ENCODE results near the gene IL20.

- TF ChIP-seq, protein P1, sequence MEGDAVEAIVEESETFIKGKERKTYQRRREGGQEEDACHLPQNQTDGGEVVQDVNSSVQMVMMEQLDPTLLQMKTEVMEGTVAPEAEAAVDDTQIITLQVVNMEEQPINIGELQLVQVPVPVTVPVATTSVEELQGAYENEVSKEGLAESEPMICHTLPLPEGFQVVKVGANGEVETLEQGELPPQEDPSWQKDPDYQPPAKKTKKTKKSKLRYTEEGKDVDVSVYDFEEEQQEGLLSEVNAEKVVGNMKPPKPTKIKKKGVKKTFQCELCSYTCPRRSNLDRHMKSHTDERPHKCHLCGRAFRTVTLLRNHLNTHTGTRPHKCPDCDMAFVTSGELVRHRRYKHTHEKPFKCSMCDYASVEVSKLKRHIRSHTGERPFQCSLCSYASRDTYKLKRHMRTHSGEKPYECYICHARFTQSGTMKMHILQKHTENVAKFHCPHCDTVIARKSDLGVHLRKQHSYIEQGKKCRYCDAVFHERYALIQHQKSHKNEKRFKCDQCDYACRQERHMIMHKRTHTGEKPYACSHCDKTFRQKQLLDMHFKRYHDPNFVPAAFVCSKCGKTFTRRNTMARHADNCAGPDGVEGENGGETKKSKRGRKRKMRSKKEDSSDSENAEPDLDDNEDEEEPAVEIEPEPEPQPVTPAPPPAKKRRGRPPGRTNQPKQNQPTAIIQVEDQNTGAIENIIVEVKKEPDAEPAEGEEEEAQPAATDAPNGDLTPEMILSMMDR (conservative IDR thresholded peaks at IDR 0.05; ENCODE audit: low read length), result peak; percentile 48
- TF ChIP-seq EZH2phosphoT487 (IDR thresholded peaks at IDR 0.05; ENCODE audit: borderline replicate concordance, low read depth, low read length), result no peak
Measured at GRCh38 chr1:206882555-206882954, 17.1 kb downstream of the IL20 start.

Measured in OCI-LY7 (cell line).